Nucleus accumbens (tissue), 56 donors: ENCODE results near the gene NF2.

Source experiments
- DNase-seq, 56 donors: peaks; one replicate each; lab custom pipeline; 2025; lab: John Stamatoyannopoulos, UW

NF2 gene

GRCh38 chr22:29734406-29734805, 131.0 kb downstream of the NF2 start:
- DNase-seq: peak in 5 of 56 donors; percentile 10 to 56 (median 19)

- peak in 1 of 56 donors; percentile 56 for DNase-seq
Observed at GRCh38 chr22:29734838-29735237, 131.4 kb downstream of the NF2 start.

- no peak for DNase-seq
Observed at GRCh38 chr22:29735416-29735815, 132.0 kb downstream of the NF2 start.

GRCh38 chr22:29737251-29738117, 134.1 kb downstream of the NF2 start:
- peak in 20 of 56 donors; percentile 2 to 63 (median 22) for DNase-seq

GRCh38 chr22:29738118-29738815, 134.8 kb downstream of the NF2 start:
- no peak for DNase-seq

- no peak for DNase-seq
Observed at GRCh38 chr22:29739346-29739875, 136.0 kb downstream of the NF2 start.

- no peak for DNase-seq
Observed at GRCh38 chr22:29740216-29740615, 136.8 kb downstream of the NF2 start.

- DNase-seq: no peak
Observed at GRCh38 chr22:29741926-29742325, 138.5 kb downstream of the NF2 start.

- no peak for DNase-seq
Observed at GRCh38 chr22:29742326-29742725, 138.9 kb downstream of the NF2 start.

- peak in 3 of 56 donors; percentile 9 to 19 (median 9) for DNase-seq
Observed at GRCh38 chr22:29744902-29745301, 141.5 kb downstream of the NF2 start.

- no peak for DNase-seq
Observed at GRCh38 chr22:29747832-29748231, 144.4 kb downstream of the NF2 start.
